ENCODE results near the gene SAPCD1.

SAPCD1 gene

GRCh38 chr6:31750411-31751022 is 11.9 kb upstream of the SAPCD1 start:
- no peak for DNase-seq (ENCODE audit: low read depth)

GRCh38 chr6:31752739-31753319 is 9.6 kb upstream of the SAPCD1 start:
- no peak for DNase-seq (ENCODE audit: low read depth)

GRCh38 chr6:31758281-31758680 is 4.2 kb upstream of the SAPCD1 start:
- no peak for DNase-seq (ENCODE audit: low read depth)

- no peak for DNase-seq (ENCODE audit: low read depth)
Measured at GRCh38 chr6:31760790-31761189, 1.7 kb upstream of the SAPCD1 start.

DNA sequence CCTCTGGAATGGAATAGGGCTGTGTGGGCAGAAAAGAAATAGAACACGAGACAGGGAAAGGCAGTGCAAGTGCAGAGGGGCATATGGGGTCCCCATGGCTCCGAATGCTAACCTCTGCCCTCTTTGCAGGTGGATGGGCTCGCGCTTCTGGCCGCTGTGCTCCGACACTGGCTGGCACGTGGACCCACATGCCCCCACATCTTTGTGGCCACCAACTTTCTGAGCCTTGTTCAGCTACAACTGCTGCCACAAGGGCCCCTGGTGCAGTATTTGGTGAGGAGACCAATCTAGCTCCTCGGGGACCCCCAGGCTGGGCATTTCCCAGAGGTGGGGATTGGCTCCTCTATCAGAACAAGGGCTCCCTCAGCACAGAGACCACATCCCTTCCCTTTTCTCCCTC is 1.1 kb upstream of the SAPCD1 start:
- no peak for DNase-seq (ENCODE audit: low read depth)

DNA sequence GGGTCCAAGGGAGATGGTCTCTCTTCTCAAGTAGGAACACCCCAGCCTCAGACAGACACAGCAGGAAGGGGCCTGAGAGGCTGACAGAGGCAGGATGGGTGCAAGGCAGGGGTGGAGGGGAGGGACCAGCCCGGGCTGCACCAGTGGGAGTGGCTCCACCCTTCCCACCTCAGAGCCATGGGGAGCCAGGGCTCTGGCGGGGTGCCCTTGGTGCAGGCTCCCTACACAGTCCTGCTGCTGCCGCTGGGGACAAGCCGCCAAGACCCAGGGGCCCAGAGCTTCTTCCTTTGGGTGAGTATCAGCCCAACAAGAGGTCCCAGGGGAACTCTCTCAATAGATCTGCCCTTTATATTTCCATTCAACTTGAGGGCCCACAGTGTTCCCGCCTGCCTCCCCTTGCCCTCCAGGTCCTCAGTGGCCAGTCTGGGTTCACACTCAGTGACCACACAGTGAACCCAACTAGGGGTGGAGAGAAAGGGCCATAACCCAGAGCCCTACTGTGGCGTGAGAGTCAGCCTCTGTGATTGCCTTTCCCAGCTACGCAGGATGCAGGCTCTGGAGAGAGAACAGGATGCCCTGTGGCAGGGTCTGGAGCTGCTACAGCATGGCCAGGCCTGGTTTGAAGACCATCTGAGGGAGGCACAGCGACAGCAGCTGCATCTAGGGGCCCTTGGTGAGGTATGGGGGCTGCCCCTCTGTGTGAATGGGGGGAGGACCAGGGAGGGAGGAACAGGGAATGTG is 592 bp downstream of the SAPCD1 start:
- no peak for DNase-seq (ENCODE audit: low read depth)

DNA sequence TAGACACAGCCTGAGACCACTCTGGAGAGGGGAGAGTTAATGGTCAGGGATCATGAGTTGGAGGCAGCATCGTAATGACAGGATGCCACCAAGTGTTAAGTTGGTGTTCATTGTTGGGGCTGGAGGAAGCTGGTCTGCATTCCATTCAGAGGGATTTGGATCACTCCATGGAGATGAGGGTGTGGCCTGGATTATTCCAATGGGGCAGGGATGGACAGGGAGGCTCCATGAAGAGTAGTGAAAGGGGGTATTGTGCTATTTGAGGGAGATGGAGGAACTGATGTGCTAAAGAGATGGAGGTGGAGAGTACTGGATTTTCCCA is 1.1 kb downstream of the SAPCD1 start:
- DNase-seq (ENCODE audit: low read depth), result peak; percentile 32

DNA sequence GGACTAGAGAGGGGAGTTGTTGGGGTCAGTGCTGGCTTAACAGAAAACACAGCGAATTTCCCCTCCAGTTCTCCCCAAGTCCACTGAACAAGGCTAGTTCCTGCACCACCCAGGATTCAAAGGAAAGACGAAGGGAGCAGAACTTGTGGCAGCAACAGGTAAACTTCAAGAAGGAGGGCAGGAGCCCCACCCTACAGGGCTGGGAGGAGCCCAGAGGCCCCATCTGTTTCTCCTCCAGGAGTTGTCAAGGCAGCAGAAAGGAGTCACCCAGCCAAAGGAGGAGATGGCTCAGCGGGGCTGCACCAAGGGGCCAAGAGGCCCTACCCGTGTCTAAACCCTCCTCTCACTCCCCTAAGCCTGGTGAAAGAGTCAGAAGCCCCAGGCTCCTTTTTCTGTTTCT is 1.7 kb downstream of the SAPCD1 start:
- DNase-seq (ENCODE audit: low read depth), result no peak

GRCh38 chr6:31765559-31765909 is 3.1 kb downstream of the SAPCD1 start:
- DNase-seq (ENCODE audit: low read depth), result no peak

DNA sequence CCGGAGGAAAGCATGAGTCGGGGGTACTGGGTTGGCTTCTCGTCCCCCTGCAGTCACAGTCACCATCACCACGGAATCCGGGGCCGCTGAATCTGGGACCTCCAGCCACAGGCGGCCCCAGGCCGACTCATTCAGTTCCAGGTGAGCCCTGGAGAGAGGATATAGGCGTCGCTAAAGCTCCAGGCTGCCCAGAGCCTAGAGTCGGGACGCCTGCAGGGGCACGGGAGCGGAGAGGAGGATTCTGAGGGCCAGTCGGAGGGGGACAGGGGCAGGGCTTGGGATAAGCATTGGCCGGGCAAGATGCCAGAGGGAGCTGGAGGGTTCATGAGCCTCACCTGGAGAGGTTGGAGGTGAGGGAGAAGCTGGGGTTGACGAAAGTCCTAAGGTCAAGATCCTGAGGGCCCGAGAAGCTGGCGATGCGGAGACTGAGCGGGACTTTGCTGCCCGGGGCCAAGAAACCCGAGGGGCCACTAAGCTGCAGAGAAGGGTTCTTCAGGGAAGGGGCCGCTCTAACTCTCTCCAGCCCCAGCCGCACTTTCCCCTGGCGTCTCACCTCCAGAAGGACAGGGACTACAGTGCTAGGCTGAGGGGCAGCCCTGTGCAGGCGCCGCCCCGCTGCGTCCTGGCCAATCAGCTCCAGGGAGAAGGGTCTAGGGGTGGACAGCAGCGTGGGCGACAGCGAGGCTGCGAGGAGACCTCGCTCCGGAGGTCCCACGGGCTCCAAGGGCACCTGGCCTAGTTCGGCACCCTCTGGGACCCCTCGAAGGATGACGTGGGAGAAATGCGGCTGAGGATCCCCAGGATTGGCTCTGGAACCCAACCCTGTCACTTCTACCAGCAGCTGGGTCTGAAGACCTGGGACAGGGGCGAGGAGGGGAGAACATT is 3.7 kb downstream of the SAPCD1 start:
- no peak for DNase-seq (ENCODE audit: low read depth)

DNA sequence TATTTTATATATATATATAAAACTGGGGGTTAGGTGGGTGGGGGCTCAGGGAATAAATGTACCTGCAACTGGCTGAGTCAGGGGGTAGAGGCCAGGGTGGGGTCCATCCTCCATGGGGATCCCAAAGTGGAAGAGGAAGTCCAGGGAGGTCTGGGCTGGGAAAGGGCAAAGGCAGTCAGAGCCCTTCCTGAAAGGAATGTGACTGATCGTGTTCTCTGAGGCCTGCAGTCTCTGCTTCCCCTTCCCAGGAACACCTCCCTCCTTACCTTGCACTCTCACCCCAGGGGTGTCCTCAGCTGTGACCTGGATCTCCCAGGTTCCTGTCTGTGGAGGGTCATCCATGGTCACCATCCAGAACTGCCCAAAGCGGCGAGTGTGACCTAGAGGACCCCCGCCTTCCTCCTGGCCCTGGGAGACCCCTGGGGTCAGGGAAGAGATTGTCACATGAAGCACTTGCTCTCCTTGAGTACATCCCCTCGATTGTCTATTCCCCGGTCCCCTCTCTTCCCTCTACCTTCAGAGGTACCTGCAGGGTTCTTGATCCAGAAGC is 4.7 kb downstream of the SAPCD1 start:
- DNase-seq (ENCODE audit: low read depth), result no peak

DNA sequence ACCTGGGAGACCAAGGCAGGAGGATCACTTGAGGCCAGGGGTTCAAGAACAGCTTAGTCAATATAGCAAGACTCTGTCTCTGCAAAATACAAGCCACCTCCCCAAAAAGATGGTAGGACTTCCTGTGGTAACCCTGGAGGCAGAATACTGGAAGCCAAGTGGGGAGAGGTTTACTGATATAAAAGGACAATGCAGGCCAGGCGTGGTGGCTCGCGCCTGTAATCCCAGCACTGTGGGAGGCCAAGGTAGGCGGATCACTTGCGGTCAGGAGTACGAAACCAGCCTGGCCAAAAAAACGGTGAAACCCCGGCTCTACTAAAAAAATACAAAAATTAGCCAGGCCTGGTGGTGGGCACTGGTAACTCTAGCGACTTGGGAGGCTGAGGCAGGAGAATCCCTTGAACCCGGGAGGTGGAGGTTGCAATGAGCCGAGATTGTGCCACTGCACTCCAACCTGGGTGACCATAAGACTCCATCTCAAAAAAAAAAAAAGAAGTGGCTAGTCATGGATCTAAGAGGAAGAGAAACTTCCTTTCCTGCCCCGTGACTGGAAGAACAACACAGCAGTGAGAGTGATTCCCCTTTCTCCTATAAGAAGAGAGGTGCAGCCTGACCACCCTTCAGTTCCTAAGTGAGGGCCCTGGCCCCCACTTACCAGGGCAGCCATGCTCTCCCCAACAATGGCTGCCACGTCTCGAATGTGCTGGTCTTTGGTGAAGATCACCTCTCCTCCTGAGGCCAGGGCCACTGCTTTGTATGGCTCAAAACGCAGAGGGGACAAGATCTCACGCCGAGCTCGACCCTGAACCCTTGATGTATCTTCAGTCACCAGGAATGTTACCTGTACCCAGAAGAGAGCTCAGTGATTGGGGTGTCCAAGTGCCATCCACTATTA is 6.2 kb downstream of the SAPCD1 start:
- no peak for DNase-seq (ENCODE audit: low read depth)

DNA sequence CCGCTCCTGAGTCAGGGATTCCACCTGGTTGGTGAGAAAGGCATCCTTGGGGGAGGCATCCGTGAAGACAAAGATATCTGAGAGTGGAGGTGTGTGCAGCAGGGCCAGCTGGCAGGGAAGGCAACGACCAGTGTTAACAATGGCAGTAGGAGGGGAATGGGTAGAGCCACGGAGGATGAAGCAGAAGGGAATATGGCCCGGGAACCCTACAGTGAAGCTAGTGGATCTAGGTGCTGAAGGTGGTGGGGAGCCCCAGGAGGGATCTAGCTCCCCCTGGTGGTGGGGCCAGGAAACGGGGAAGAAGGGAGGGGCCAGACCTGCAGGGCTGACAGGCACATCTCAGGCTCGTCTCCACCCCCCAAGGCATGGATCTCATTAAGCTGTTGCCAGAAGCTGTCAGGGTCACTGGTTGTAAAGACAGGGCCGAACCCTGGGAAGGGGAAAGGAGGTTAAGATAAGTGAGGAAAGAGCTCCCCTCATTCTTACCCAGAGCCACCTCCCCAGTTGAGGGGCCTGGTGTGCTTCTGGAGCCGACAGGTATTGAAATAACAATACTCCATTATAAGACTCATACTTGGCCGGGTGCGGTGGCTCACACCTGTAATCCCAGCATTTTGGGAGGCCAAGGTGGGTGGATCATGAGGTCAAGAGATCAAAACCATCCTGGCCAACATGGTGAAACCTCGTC is 7.4 kb downstream of the SAPCD1 start:
- no peak for DNase-seq (ENCODE audit: low read depth)

- no peak for DNase-seq (ENCODE audit: low read depth)
Measured at GRCh38 chr6:31770860-31771259, 8.4 kb downstream of the SAPCD1 start.

GRCh38 chr6:31771992-31772358 is 9.5 kb downstream of the SAPCD1 start:
- no peak for DNase-seq (ENCODE audit: low read depth)

DNA sequence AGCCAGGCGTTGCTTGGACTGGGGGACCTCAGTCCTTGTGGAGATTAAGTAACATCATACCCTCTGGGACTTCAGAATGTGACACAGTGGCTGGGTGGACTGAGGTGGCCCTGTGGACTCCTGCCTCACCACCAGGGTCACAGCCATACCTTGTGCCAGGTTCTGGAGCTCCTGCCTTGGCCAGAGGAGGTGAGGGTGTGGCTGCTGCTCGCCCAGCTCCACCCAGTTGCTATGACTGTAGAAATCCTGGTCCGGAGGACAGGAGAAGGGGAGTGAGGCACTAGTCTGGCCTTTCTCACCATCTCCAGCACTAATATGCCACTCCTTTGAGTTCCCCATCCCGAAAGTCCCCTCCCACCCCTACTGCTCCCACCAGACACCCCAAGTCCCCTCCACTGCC is 12.7 kb downstream of the SAPCD1 start:
- no peak for DNase-seq (ENCODE audit: low read depth)

DNA sequence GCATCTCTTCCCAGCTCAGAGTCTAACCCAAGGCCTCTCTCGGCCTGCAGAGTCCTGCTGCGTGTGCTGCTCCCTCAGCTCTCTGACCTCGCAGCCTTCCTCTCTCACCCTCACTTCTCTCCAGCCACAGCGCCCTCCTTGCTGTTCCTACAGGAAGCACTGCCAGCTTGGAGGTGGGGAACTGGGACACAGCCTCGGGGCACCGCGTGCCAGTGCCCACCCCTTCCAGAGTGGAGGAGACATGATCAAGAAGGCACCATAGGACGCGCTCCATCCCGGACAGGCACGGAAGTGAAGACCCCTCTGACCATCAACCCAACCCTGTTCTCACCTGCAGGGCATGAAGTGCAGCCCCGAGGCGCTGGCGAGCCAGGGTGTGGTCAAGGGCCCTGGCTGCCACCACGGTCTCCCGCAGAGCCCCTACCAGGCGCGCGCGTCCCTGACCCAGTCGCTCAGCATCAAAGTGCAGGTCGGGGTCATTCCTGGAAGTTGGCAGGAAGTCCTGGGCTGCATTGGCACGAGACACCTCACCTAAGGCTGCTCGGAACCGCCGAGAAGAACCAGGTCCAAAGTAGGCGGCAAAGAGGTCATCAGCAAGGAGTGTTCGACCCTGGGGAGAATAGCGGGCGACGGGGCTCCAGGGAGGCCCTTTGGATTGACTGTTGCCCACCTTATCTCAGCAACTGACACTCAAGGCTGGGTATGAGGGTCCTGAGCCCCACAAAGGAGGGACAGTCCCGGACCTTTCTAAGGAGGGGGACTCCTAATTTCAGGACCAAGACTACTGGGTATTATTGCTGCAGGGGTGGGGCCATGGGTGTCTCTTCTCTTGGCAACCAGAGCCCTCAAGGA is 13.4 kb downstream of the SAPCD1 start:
- DNase-seq (ENCODE audit: low read depth), result no peak

- no peak for DNase-seq (ENCODE audit: low read depth)
Measured at GRCh38 chr6:31776485-31776988, 14.1 kb downstream of the SAPCD1 start.

GRCh38 chr6:31776989-31777666 is 14.7 kb downstream of the SAPCD1 start, which contains the start of gene VWA7:
TSS of gene VWA7 (minus strand) at chr6:31777328. CDS start at chr6:31776779, 549 bp downstream.
- no peak for DNase-seq (ENCODE audit: low read depth)
